OCI-LY1 (cell line): ENCODE measurements around the gene ACAT1.

ENCODE experiments used
- EZH2 ChIP-seq: fragments of 200-600 bp; sonication (generic), shearing (Covaris generic); IDR thresholded peaks from 2 replicates; pipeline ENCODE4 v1.8.0; 2017; ENCODE audit warnings: borderline replicate concordance, mixed run types, mild to moderate bottlenecking, antibody characterized with exemption, low read length, moderate library complexity, mixed read lengths
- TF ChIP-seq, protein P1 (sequence below): fragments of 200-600 bp; sonication (generic), shearing (Covaris generic); IDR thresholded peaks from 2 replicates; pipeline ENCODE4 v1.5.1; 2017; ENCODE audit warnings: mild to moderate bottlenecking, antibody characterized with exemption, low read length, moderate library complexity, mixed read lengths

DNA sequence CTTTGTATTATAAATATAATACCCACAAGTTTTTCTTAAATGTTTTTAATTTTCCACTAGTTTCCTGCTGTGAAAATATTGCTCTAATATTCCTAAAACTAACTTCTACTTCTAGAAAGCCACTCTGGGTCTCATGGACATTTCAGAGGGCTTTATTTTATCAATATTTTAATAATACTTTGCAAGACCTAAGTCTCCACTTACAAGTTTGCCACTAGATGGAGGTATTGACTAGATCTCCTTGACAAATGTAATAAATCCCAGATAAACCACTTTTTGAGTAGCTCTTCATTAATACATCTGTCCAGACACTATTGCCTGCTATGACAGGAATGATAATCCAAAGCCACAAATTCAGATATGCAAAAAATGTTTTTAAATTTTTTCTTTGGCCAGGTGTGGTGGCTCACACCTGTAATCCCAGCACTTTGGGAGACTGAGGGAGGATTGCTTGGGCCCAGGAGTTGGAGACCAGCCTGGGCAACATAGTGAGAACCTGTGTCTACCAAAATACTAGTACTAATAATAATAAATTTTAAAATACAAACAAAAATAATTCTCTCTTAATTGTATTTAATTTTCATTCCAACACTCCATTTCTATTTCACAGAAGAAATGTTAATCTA is 3.5 kb upstream of the ACAT1 start:
- TF ChIP-seq, protein P1, sequence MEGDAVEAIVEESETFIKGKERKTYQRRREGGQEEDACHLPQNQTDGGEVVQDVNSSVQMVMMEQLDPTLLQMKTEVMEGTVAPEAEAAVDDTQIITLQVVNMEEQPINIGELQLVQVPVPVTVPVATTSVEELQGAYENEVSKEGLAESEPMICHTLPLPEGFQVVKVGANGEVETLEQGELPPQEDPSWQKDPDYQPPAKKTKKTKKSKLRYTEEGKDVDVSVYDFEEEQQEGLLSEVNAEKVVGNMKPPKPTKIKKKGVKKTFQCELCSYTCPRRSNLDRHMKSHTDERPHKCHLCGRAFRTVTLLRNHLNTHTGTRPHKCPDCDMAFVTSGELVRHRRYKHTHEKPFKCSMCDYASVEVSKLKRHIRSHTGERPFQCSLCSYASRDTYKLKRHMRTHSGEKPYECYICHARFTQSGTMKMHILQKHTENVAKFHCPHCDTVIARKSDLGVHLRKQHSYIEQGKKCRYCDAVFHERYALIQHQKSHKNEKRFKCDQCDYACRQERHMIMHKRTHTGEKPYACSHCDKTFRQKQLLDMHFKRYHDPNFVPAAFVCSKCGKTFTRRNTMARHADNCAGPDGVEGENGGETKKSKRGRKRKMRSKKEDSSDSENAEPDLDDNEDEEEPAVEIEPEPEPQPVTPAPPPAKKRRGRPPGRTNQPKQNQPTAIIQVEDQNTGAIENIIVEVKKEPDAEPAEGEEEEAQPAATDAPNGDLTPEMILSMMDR, result peak; percentile 59
- no peak for TF ChIP-seq EZH2
